Metanephros (tissue), 2 donors: ENCODE results near the gene AARSD1. TPM values are rescaled to one million over a fixed set of nuclear protein-coding genes. Genes with fewer than 3 reads are reported as not detected.

Source experiments
- small RNA-seq: library from RNA; depleted of rRNA; stranded (forward); fragments of <200 nt; gene quantifications from one replicate; pipeline ENCODE3, GENCODE V24; 2014; ENCODE audit warnings: low replicate concordance
- total RNA-seq: library from RNA; depleted of rRNA; stranded (reverse); fragments of >200 nt; gene quantifications from one replicate; pipeline ENCODE4 v1.2.3, GENCODE V29; 2014

The AARSD1 gene
- total RNA-seq: 30.5 TPM

GRCh38 chr17:42964161-42964932 lies at the start of gene AARSD1:
AARSD1 (minus strand) TSS chr17:42964454; CDS start chr17:42964440, 14 bp downstream.

GRCh38 chr17:43006639-43007551 lies 42.6 kb upstream of the AARSD1 start, which contains the start of gene IFI35:
IFI35 (plus strand) TSS chr17:43006784; CDS start chr17:43006948, 164 bp downstream.

GRCh38 chr17:42997984-42998938 lies 34.0 kb upstream of the AARSD1 start, which contains the start of gene RPL27:
RPL27 (plus strand) TSS chr17:42998419; CDS start chr17:42998751, 332 bp downstream.

GRCh38 chr17:42980274-42980765 lies 16.1 kb upstream of the AARSD1 start, which contains the start of gene RUNDC1:
RUNDC1 (plus strand) TSS chr17:42980565; CDS start chr17:42980577, 12 bp downstream.

GRCh38 chr17:42979511-42980273 lies 15.4 kb upstream of the AARSD1 start, which contains the start of gene PTGES3L:
PTGES3L (minus strand) TSS chr17:42980080; CDS start chr17:42980053, 27 bp downstream.

Small RNA genes lying within 50 kb of the gene (small RNA-seq; reads per million reads assigned to genes)
- gene AARSD1: 0.12 reads per million
- gene RF00561: not detected

Other genes with a start within 250 kb of the AARSD1 start
- gene EZH1, start 219.4 kb downstream of the AARSD1 start, total RNA-seq: 32.3 TPM
- 34.9 TPM for gene RAMP2, start 203.2 kb downstream of the AARSD1 start, total RNA-seq
- 65.6 TPM for gene VPS25, start 191.0 kb downstream of the AARSD1 start, total RNA-seq
- 11.4 TPM for gene WNK4, start 183.8 kb downstream of the AARSD1 start, total RNA-seq
- 108 TPM for gene COA3, start 165.8 kb downstream of the AARSD1 start, total RNA-seq
- gene CNTD1, start 165.6 kb downstream of the AARSD1 start, total RNA-seq: 0.18 TPM
- 126 TPM for gene BECN1, start 140.2 kb downstream of the AARSD1 start, total RNA-seq
- gene PSME3, start 131.1 kb downstream of the AARSD1 start, total RNA-seq: 36.5 TPM
- gene AOC2, start 119.9 kb downstream of the AARSD1 start, total RNA-seq: 1.6 TPM
- 9.6 TPM for gene AOC3, start 113.3 kb downstream of the AARSD1 start, total RNA-seq
- gene G6PC1, start 63.7 kb downstream of the AARSD1 start, total RNA-seq: 6.0 TPM
- 5.8 TPM for gene PTGES3L, start 15.6 kb upstream of the AARSD1 start, total RNA-seq
- gene RUNDC1, start 16.1 kb upstream of the AARSD1 start, total RNA-seq: 11.7 TPM
- gene RPL27, start 34.0 kb upstream of the AARSD1 start, total RNA-seq: 1,573 TPM
- 9.8 TPM for gene IFI35, start 42.3 kb upstream of the AARSD1 start, total RNA-seq
- gene VAT1, start 57.9 kb upstream of the AARSD1 start, total RNA-seq: 61.9 TPM
- 1.3 TPM for gene RND2, start 60.8 kb upstream of the AARSD1 start, total RNA-seq
- 17.1 TPM for gene BRCA1, start 160.9 kb upstream of the AARSD1 start, total RNA-seq
- gene NBR1, start 206.8 kb upstream of the AARSD1 start, total RNA-seq: 99.5 TPM
- gene TMEM106A, start 247.4 kb upstream of the AARSD1 start, total RNA-seq: 18.2 TPM